GM12892 (cell line): ENCODE data around the gene TAMM41.
A peak's percentile ranks its signal among the peaks of the same experiment; 100 is the strongest.

Experiments
- DNase-seq: peaks from one replicate; pipeline ENCODE4 v3.0.0; 2011; ENCODE audit not compliant: insufficient read length
- FAIRE-seq: peaks from 2 replicates; lab custom pipeline; 2011; peaks lifted over from hg19 to GRCh38; lab: Jason Lieb, UNC
- POLR2A ChIP-seq: IDR thresholded peaks from 2 replicates; pipeline ENCODE4 v1.6.1; 2011; ENCODE audit warnings: low read depth, low read length, control low read depth
- POLR2AphosphoS5 ChIP-seq: IDR thresholded peaks from 2 replicates; pipeline ENCODE4 v1.6.1; 2011; ENCODE audit warnings: low read depth, low read length, control low read depth
- TAF1 ChIP-seq: IDR thresholded peaks from 2 replicates; pipeline ENCODE4 v1.6.1; 2011; ENCODE audit warnings: low read depth, mild to moderate bottlenecking, control low read depth, low read length, borderline replicate concordance

The TAMM41 gene

DNA sequence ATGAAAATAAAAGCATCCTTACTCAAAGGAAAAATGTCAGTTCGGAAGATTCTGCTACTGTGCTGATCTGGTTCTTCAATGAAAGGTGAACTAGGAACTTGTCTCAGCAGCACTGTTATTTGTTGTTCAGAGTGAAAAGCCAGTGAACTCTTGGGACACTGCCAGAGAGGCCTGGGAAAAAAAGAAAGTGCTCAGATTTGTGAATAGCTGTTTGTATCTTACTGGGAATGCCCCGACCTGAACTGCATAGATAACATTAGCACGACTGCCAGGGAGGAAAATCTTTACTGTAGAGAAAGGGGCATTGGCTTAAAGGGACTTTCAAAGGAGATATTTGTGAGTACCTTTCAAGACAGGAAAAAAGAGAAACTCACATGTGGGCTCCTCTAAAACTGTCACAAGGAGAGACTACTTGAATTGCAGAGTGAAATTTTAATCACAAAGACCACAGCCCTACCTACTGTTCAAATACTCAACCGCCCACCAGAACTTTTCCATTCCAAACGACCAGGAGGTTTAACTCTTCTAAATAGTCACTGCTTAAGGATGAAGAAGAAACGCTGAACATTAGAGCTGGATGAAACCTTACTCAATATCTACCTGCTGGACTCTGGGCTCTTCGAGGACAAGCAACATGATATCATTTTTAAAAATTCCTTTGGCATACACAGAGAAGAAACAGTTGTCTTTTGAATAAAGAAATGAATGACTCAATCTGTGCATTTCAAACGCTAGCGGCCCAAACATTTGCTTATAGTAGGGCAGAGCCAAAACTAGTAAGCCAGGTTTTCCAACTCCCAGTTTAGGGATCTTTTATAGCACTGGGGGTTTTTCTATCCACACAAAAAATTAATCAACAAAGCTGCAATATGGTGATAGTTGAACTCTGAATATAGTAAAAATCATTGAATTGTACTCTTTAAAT, 13.4 kb downstream of the TAMM41 start:
- FAIRE-seq = no peak
- TF ChIP-seq POLR2A = no peak
- TF ChIP-seq TAF1 = no peak
- no peak for TF ChIP-seq POLR2AphosphoS5
- DNase-seq = no peak

- DNase-seq (no peak), FAIRE-seq (no peak)
- TF ChIP-seq POLR2AphosphoS5 (no peak), TAF1 (no peak), POLR2A (no peak)
These were observed 17.3 kb downstream of the TAMM41 start for GRCh38 chr3:11829416-11829815.

DNA sequence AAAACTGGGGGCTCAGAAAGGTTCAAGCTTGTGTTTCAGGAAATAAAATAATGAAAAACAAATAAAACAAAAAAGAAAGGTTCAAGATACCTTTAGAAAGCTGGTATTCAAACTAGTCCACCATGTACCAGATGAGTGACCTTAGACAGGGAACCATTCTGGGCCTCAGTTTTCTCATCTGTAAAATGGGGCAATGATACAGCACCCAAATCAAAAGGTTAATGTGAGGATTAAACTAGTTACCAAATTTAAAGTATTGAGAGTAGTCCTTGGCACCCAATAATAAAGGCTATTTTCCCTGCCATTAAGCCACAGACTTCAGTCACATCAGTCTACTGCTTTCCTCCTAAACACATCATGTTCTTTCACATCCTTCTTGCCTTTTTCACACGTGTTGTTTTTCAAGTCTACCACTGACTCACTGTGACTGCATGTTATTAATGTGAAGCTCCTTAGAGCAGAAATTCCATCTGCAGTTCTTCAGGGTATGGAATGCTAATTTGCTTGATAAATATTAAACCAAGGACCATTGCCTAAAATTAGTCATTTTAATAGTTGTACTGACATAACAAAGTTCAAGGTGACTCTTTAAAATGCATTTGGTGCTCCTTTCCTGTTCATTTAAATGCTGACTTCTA, 19.9 kb downstream of the TAMM41 start:
- FAIRE-seq (no peak), DNase-seq (no peak)
- no peak for TF ChIP-seq TAF1
- TF ChIP-seq POLR2A = no peak
- no peak for TF ChIP-seq POLR2AphosphoS5

DNA sequence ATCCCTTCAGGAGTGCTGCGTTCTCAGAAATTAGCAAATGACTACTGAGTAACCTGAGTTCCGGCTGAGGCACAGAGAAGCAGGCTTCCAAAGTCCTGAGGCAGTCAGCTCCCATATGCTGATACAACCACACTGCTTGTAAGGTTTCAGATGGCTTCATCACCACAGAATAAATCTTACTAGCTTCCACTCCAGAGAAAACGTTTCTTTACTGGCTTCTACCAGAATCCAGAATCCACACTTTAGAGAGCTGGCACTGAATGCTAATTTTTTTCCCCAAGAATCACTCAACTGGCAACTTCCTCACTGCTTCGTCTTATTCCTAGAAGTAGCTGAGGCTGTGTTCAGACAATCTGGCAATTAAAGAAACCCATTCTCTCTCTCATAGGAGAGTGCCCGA, 21.4 kb downstream of the TAMM41 start:
- no peak for FAIRE-seq
- no peak for DNase-seq
- TF ChIP-seq POLR2AphosphoS5 = no peak
- TF ChIP-seq POLR2A = no peak

DNA sequence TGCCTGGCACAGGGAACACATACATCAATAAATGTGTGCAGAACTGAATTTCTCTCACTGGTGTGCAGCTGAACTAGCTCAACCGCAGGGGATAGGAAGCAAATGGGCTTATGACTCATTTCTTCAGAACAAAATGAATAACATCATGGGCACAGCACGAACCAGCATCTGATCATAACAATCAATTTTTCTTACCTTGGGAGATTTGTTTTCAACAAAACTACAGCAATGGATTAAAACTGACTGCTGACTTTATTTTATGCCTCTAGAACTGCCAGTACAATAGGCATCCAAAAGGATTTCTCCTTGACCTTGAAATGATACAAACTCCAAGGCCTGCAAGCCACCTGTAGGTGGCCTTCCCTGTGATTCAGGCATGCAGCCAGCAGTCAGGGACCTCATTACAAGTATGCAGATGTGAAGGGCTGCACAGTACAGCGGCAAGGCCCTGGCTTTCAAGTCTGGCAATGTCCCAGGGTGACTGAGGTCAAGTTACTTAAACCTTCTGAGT, 26.1 kb downstream of the TAMM41 start:
- DNase-seq = peak; percentile 27
- no peak for TF ChIP-seq POLR2A
- TF ChIP-seq POLR2AphosphoS5 = no peak
- no peak for TF ChIP-seq TAF1
- peak; percentile 85 for FAIRE-seq

DNA sequence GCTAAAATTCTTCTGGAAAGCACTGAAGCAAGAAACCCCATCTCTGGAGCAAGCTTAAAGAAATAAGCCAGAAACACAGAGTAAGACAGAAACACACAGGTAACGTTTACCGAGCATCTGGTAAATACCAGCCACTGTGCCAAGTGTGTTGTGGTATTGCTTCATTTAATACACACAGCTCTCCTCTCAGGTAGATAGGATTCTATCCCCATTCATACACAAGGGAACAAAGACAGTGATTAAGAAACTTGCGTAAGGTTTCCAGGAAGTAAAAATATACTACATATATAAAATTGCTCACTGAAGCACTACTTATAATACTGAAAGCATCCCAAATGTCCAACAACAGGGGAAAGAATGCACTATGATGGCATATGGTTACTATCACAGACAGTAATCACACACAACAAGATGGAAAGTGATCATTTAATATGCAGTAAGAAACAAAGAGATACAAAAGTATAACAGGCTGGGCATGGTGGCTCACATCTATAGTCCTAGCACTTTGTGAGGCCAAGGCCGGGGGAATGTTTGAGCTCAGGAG, 27.5 kb downstream of the TAMM41 start:
- TF ChIP-seq TAF1 (no peak), POLR2AphosphoS5 (no peak), POLR2A (no peak)
- DNase-seq (no peak), FAIRE-seq (no peak)

- TF ChIP-seq POLR2AphosphoS5 = no peak
- no peak for TF ChIP-seq POLR2A
- no peak for TF ChIP-seq TAF1
- FAIRE-seq (no peak), DNase-seq (no peak)
These were observed 28.7 kb downstream of the TAMM41 start for GRCh38 chr3:11818033-11818432.

DNA sequence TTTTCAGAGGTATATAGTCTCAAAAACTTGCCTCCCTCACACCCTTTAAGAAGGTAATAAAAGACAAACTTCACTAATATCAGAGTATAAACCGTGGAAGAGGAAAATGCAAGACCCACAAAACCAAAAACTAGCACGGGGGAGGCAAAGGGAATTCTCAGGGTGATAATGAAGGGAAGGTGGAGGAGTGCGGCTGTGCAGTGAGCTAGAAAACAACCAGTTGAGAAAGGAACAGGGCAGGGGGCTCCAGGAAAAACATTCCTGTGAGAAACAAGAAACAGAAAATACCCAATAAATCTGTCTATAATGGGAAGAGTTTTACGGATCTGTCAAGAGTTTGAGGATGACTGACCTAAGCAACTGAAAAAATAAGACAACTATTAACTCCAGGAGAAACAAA, 31.6 kb downstream of the TAMM41 start:
- FAIRE-seq = no peak
- TF ChIP-seq POLR2A (no peak), POLR2AphosphoS5 (no peak), TAF1 (no peak)
- DNase-seq = no peak

- DNase-seq = no peak
- FAIRE-seq = no peak
- TF ChIP-seq POLR2AphosphoS5 = no peak
- TF ChIP-seq TAF1 = no peak
- TF ChIP-seq POLR2A = no peak
These were observed 32.0 kb downstream of the TAMM41 start for GRCh38 chr3:11814663-11815062.

GRCh38 chr3:11810276-11810675, 36.4 kb downstream of the TAMM41 start:
- no peak for DNase-seq
- TF ChIP-seq POLR2A (no peak), TAF1 (no peak), POLR2AphosphoS5 (no peak)
- FAIRE-seq = no peak

- TF ChIP-seq POLR2AphosphoS5 (no peak), TAF1 (no peak), POLR2A (no peak)
- FAIRE-seq (no peak), DNase-seq (no peak)
These were observed 38.5 kb downstream of the TAMM41 start for GRCh38 chr3:11808231-11808630.
